ENCODE data around the gene SERPINB7. TPM values are rescaled to one million over a fixed set of nuclear protein-coding genes. Genes with fewer than 3 reads are reported as not detected.

SERPINB7 gene
- total RNA-seq, 4 donors from 2014 or later = not detected

GRCh38 chr18:63799189-63799588 lies 24.0 kb downstream of the SERPINB7 start:
- H3K27ac ChIP-seq = no peak overlapping the region
- H3K9me3 ChIP-seq = no peaks in the 10 kb centered on the region
- no peak overlapping the region for H3K4me3 ChIP-seq
- TF ChIP-seq POLR2AphosphoS5 (IDR thresholded peaks at IDR 0.05) (no peak), EP300 (IDR thresholded peaks at IDR 0.05) (no peak), POLR2A (IDR thresholded peaks at IDR 0.05) (no peak)
- TF ChIP-seq, protein P1, sequence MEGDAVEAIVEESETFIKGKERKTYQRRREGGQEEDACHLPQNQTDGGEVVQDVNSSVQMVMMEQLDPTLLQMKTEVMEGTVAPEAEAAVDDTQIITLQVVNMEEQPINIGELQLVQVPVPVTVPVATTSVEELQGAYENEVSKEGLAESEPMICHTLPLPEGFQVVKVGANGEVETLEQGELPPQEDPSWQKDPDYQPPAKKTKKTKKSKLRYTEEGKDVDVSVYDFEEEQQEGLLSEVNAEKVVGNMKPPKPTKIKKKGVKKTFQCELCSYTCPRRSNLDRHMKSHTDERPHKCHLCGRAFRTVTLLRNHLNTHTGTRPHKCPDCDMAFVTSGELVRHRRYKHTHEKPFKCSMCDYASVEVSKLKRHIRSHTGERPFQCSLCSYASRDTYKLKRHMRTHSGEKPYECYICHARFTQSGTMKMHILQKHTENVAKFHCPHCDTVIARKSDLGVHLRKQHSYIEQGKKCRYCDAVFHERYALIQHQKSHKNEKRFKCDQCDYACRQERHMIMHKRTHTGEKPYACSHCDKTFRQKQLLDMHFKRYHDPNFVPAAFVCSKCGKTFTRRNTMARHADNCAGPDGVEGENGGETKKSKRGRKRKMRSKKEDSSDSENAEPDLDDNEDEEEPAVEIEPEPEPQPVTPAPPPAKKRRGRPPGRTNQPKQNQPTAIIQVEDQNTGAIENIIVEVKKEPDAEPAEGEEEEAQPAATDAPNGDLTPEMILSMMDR (IDR thresholded peaks at IDR 0.05) = no peak
- H3K36me3 ChIP-seq = no peaks in the 10 kb centered on the region
- no peak for ATAC-seq
- H3K4me1 ChIP-seq = no peaks in the 10 kb centered on the region
- H3K27me3 ChIP-seq = no peaks in the 10 kb centered on the region

DNA sequence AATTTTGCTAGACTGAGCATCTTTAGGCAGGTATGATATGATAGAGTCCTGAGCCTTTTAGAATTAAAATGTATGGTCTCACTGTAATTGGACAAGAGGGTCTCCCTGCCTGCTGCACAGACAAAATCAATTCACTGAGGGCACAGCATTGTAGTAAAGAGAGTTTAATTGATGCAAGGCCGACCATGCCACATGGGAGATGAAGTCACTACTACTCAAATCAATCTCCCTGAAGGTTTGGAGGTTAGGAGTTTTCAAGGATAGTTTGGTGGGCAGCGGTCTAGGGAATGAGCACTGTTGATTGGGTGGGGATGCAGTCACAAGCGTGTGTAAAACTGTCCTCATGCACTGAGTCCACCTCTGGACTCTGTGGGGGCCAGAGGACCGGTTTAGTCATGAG lies 26.1 kb downstream of the SERPINB7 start:
- Histone ChIP-seq H3K27me3 (no peaks in the 10 kb centered on the region), H3K9me3 (no peaks in the 10 kb centered on the region), H3K4me1 (no peaks in the 10 kb centered on the region), H3K4me3 (no peak overlapping the region), H3K36me3 (no peaks in the 10 kb centered on the region), H3K27ac (no peak overlapping the region)
- no peak for TF ChIP-seq EP300 (IDR thresholded peaks at IDR 0.05)
- TF ChIP-seq, protein P1 (IDR thresholded peaks at IDR 0.05) = no peak
- no peak for TF ChIP-seq POLR2A (IDR thresholded peaks at IDR 0.05)
- TF ChIP-seq POLR2AphosphoS5 (IDR thresholded peaks at IDR 0.05) = no peak
- ATAC-seq = no peak
- WGBS, 2 donors (ENCODE audit: low coverage in 1 of 2) = 95 to 98% methylated on average over 4 of the region's 4 CpGs

- Histone ChIP-seq H3K4me1 (no peaks in the 10 kb centered on the region), H3K27ac (no peak overlapping the region), H3K27me3 (no peaks in the 10 kb centered on the region), H3K9me3 (no peaks in the 10 kb centered on the region), H3K36me3 (no peaks in the 10 kb centered on the region), H3K4me3 (no peak overlapping the region)
- ATAC-seq = no peak
- 30 to 46% methylated on average over 3 to 4 of the region's 4 CpGs for WGBS, 2 donors (ENCODE audit: low coverage in 1 of 2)
- TF ChIP-seq POLR2AphosphoS5 (IDR thresholded peaks at IDR 0.05) (no peak), EP300 (IDR thresholded peaks at IDR 0.05) (no peak), POLR2A (IDR thresholded peaks at IDR 0.05) (no peak)
- TF ChIP-seq, protein P1 (IDR thresholded peaks at IDR 0.05) = no peak
Measured at GRCh38 chr18:63808125-63808524, 32.9 kb downstream of the SERPINB7 start.

GRCh38 chr18:63817441-63818051 lies 42.3 kb downstream of the SERPINB7 start:
- ATAC-seq = peak; percentile 48
- no peak overlapping the region for H3K27ac ChIP-seq
- WGBS, 2 donors (ENCODE audit: low coverage in 1 of 2) = 11% methylated on average over 1 of the region's 1 CpG; no CpG with 5 or more reads in 1 of the 2 donors

GRCh38 chr18:63818212-63818611 lies 43.0 kb downstream of the SERPINB7 start:
- H3K9me3 ChIP-seq = peaks cover 0 to 19% (median 0%) of the 10 kb centered on the region in 3 donors
- WGBS, 2 donors (ENCODE audit: low coverage in 1 of 2) = no CpG with 5 or more reads among the region's 1 CpG
- no peaks in the 10 kb centered on the region for H3K27me3 ChIP-seq
- H3K27ac ChIP-seq = no peak overlapping the region
- no peaks in the 10 kb centered on the region for H3K4me1 ChIP-seq
- H3K4me3 ChIP-seq = no peak overlapping the region
- ATAC-seq = no peak
- no peaks in the 10 kb centered on the region for H3K36me3 ChIP-seq
- TF ChIP-seq POLR2AphosphoS5 (IDR thresholded peaks at IDR 0.05) = no peak
- TF ChIP-seq, protein P1 (IDR thresholded peaks at IDR 0.05) = no peak
- TF ChIP-seq POLR2A (IDR thresholded peaks at IDR 0.05) = no peak
- TF ChIP-seq EP300 (IDR thresholded peaks at IDR 0.05) = no peak

More at GRCh38 chr18:63817441-63818051, 42.3 kb downstream of the SERPINB7 start:
- Histone ChIP-seq H3K9me3 (peaks cover 0 to 19% (median 0%) of the 10 kb centered on the region in 3 donors), H3K4me1 (no peaks in the 10 kb centered on the region), H3K27me3 (no peaks in the 10 kb centered on the region), H3K4me3 (no peak overlapping the region), H3K36me3 (no peaks in the 10 kb centered on the region)
- TF ChIP-seq POLR2AphosphoS5 (IDR thresholded peaks at IDR 0.05) (no peak), POLR2A (IDR thresholded peaks at IDR 0.05) (no peak), EP300 (IDR thresholded peaks at IDR 0.05) (no peak)
- TF ChIP-seq, protein P1 (IDR thresholded peaks at IDR 0.05) = no peak

Measured in gastroesophageal sphincter (tissue), 4 donors.